H54 (cell line): ENCODE measurements around the gene MAP3K21.

ENCODE experiments used
- DNase-seq: peaks from one replicate; pipeline ENCODE4 v3.0.0; 2011; ENCODE audit warnings: low spot score, mixed read lengths; ENCODE audit not compliant: insufficient read length
- FAIRE-seq: peaks from 3 replicates; lab custom pipeline; 2011; peaks lifted over from hg19 to GRCh38; lab: Jason Lieb, UNC
- POLR2A ChIP-seq: IDR thresholded peaks from 2 replicates; pipeline ENCODE4 v1.6.1; 2011; ENCODE audit warnings: low read depth, mild to moderate bottlenecking, low read length

MAP3K21 gene

GRCh38 chr1:233376382-233377110, 49.0 kb downstream of the MAP3K21 start:
- no peak for TF ChIP-seq POLR2A
- FAIRE-seq: no peak
- no peak for DNase-seq

DNA sequence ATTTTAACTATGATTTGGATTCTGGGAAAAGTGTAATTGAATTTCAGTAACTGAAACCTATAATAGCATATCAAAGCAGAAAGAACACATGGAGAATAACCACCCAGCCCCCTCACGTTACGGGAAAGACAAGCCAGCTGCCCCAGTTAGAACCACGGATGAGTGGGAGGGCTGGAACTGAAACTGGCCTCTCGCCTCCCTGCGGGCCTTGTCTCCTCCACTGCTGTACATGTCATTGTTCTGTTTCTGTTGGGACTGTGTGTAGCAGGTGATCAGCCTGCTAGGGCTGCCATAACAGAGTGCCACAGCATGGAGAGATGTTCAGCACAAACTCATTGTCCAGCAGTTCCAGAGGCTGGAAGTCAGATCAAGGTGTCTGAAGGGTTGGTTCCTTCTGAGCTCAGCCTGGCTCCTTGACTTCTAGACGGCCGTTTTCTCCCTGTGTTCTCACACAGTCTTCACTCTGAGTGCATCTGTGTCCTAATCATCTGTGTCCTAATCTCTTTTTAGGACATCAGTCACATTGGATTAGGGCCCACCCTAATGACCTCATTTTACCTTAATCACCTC, 52.4 kb downstream of the MAP3K21 start:
- no peak for TF ChIP-seq POLR2A
- FAIRE-seq (no peak), DNase-seq (no peak)

DNA sequence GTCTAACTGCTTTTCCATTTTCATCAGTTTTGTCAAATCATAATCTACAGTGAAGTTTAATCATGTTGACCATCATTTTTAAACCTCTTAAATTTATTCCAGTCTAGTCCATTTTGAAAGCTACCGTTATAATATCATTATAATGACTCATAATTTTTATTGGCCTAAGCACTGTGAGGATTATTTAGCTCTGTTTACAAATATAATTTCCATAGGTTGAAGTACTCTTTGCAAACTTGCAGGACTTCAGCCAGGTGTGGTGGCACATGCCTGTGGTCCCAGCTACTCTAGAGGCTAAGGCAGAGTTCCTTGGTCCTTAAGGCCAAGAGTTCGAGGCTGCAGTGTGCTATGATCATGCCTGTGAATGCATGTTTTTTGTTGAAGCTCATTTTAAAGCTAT, 54.3 kb downstream of the MAP3K21 start:
- no peak for DNase-seq
- TF ChIP-seq POLR2A: no peak
- FAIRE-seq: no peak

- no peak for FAIRE-seq
- no peak for DNase-seq
- no peak for TF ChIP-seq POLR2A
Measured at GRCh38 chr1:233383984-233384383, 56.5 kb downstream of the MAP3K21 start.

DNA sequence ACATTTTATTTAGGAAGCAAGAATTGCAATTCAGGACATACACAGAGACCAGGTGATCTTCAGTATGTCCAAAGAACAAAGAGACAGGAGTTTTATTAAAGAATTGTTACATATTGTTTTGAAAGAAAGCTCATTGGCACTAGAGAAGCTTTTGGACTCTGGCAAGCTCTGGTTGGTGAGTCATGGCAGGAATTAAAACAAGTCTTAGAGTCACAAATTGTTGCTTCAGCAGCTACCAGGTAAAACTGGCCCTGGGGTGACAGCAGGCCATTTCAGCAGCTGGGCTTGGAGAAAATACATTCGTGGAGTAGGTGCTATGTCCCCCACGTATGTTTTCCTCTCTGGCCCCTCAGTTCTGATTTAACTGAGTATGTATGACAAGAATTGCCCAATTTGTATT, 58.8 kb downstream of the MAP3K21 start:
- DNase-seq (no peak), FAIRE-seq (no peak)
- TF ChIP-seq POLR2A: no peak

DNA sequence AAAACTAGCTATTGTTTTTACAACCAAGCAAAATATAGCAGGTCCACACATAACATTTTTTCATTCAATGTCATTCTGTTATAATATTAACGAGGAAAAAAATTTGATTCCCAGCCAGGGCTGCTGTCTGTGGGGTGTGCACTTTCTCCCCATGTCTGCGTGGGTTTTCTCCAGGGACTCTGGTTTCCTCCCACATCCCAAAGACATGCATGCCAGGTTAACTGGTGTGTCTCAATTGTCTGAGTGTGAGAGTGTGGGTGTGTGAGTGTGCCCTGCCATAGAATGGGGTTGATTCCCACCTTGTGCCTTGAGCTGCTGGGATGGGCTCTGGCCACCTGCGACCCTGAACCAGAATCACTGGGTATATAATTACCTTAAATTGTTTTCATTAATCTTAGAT, 60.1 kb downstream of the MAP3K21 start:
- TF ChIP-seq POLR2A: no peak
- no peak for DNase-seq
- no peak for FAIRE-seq

DNA sequence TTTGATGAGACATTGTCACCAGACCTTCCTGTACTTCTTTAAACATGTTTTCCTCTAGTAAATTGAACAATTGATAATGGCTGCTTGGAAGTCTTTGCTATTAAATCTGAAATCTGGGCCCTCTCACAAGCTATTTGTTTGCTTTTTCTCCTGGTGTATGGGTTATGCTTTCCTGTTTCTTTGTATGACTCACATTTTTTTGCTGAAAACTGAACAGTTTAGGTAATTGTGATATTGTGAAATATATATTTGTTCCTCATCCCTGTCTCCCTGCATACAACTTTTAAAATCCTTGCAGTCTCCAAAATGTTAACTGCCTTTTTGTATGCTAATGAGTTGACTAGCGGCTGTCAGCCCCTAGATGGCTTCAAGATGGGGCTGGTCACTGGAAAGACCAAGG, 61.6 kb downstream of the MAP3K21 start:
- TF ChIP-seq POLR2A: no peak
- DNase-seq (no peak), FAIRE-seq (no peak)

- no peak for TF ChIP-seq POLR2A
- FAIRE-seq (no peak), DNase-seq (no peak)
Measured at GRCh38 chr1:233389893-233390292, 62.4 kb downstream of the MAP3K21 start.

- no peak for FAIRE-seq
- DNase-seq: no peak
- TF ChIP-seq POLR2A: no peak
Measured at GRCh38 chr1:233390842-233391737, 63.6 kb downstream of the MAP3K21 start.

DNA sequence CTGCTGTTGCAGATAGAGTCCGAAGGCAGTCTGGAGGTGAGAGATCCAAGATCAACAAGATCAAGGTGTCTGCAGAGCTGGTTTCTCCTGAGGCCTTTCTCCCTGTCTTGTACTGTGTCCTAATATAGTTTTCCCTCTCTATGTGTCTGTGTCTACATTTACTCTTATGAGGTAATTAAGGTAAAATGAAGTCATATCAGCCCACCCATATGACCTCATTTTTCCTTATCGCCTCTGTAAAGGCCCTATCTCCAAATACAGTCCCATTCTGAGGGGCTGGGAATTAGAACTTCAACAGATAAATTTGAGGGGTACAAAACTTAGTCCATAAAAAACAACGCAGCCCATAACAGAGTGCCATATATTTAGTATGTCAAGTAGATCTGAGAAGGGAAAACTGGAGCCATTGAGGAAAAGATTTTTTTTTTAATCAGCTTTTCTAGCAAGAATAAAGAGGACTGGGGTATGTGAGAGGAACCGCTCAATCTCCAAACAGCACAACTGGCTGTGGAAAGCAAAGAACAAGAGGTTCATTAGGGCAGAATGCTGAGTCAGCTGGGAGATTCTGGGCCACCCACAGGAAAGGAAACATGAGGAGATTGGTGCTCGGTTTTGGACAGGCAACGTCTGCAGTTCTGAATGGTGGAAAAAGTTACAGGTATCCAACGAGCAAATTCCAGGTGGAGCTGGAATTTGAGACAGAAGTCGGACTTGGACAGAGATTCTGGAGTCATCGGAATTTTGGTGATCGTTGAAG, 65.7 kb downstream of the MAP3K21 start:
- DNase-seq (no peak), FAIRE-seq (no peak)
- no peak for TF ChIP-seq POLR2A

- TF ChIP-seq POLR2A: no peak
- FAIRE-seq (no peak), DNase-seq (no peak)
Measured at GRCh38 chr1:233393926-233394680, 66.6 kb downstream of the MAP3K21 start.

GRCh38 chr1:233394860-233395717, 67.6 kb downstream of the MAP3K21 start:
- DNase-seq: peak; percentile 16
- no peak for TF ChIP-seq POLR2A
- FAIRE-seq: peak; percentile 45
